GM21737 (cell line): ENCODE data around the gene SEC11A.
A peak's percentile ranks its signal among the peaks of the same experiment; 100 is the strongest.
"Not testable (repeated sequence)": the region's sequence is repeated elsewhere in the genome, so short reads cannot be mapped to it uniquely, and the experiment has no call there.

Experiments
- ATAC-seq: cut with Tn5 transposase; IDR thresholded peaks from one replicate; pipeline ENCODE4 v1.9.1; 2021; ENCODE audit warnings: mild to moderate bottlenecking, moderate library complexity; ENCODE audit not compliant: unreplicated experiment

Gene SEC11A

DNA sequence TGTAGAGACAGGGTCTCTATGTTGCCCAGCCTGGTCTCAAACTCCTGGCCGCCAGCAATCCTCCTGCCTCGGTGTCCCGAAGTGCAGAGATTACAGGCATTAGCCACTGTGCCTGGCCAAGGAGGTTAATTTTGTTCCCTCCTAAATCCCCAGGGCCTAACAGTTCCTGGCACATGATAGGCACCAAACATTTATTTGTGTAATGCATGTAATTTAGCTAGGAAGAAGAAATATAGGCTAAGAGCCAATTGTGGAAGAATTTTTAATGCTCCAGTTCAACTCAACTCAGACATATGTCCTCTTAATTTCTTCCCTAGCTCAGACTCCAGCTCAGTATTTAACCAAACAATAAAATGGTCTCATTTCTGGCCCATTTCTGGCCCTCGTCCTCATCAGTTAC, 24.8 kb upstream of the SEC11A start:
- no peak for ATAC-seq

DNA sequence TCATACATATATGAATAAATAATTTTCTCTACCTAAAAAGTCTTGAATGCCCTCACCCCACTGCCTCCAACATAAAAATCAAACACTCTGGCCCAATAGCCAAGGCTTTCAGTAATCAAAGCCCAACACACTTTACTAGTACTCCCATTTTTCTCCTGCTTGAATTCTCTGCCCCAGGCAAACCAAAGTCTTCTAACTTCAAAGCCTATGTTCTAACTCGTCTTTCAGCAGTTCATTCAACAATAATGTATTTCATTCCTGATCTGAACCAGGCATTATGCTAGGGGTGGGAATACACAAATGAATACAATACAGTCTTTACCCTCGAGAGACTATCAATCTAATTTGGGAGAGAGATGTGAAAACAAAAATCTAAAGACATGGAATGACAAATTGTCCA, 21.1 kb upstream of the SEC11A start:
- ATAC-seq: no peak

GRCh38 chr15:84736375-84736774, 20.4 kb upstream of the SEC11A start:
- peak; percentile 41 for ATAC-seq

DNA sequence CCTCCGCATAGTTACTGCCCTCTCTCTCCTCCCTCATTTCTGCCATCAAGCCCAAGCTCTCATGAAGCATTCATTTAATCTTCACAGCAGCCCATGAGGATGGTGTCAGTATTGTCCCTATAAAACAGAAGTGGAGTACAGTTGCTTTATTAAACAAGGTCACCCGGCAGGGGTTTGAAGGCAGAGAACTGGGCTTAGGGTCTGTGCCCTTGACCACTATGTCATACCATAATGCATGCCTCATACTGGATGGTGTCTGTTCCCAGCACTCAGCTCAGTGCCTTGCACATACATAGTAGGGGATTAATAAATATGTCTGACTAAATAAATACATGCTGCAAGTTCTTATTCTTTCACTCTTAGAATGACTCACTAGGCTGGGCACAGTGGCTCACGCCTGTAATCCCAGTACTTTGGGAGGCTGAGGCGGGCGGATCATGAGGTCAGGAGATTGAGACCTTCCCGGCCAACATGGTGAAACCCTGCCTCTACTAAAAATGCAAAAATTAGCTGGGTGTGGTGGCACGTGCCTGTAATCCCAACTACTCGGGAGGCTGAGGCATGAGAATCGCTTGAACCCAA, 19.6 kb upstream of the SEC11A start:
- peak; percentile 39 for ATAC-seq

- peak; percentile 72 for ATAC-seq
Measured at GRCh38 chr15:84734794-84735479, 19.0 kb upstream of the SEC11A start.

DNA sequence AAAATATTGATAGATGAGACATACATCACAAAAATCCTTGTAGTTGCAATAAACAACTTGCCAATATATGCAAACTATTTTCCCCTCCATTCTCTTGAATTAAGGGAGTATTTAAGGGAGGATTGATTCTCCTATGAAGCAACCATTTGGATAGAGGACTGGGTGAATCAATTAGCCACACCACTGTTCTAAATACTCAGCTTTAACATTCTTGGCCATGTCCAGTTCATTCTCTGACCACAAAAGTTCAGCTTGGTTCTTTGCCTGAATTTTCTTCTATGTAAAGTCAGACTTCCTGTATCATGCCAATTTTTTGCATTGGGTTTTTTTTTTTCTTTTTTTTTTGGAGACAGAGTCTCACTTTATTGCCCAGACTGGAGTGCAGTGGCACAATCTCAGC, 15.8 kb upstream of the SEC11A start:
- no peak for ATAC-seq

DNA sequence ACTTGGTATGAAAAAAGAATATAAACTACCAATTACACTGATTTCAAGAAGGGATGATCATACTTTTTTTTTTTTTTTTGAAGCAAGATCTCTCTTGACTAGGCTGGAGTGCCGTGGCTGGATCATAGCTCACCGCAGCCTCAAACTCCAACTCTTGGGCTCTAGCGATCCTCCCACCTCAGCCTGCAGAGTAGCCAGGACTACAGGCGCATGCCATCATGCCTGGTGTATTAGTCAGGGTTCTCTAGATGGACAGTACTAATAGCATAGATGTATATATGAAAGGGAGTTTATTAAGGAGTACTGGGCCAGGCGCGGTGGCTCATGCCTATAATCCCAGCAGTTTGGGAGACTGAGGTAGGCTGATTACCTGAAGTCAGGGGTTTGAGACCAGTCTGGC, 11.5 kb upstream of the SEC11A start:
- no peak for ATAC-seq

- peak; percentile 81 for ATAC-seq
Measured at GRCh38 chr15:84725001-84725491, 9.1 kb upstream of the SEC11A start.

DNA sequence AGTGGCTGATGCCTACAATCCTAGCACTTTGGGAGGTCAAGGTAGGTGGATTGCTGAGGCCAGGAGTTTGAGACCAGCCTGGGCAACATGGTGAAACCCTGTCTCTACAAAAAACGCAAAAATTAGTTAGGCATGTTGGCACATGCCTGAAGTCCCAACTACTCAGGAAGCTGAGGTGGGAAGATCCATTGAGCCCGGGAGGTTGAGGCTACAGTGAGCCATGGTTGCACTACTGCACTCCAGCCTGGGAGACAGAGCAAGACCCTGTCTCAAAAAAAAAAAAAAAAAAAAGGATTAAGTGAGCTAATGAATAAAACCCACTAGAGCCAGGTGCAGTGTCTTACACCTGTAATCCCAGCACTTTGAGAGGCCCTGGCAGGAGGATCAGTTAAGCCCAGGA, 6.7 kb upstream of the SEC11A start:
- ATAC-seq: no peak

GRCh38 chr15:84721371-84721770, 5.4 kb upstream of the SEC11A start:
- no peak for ATAC-seq

DNA sequence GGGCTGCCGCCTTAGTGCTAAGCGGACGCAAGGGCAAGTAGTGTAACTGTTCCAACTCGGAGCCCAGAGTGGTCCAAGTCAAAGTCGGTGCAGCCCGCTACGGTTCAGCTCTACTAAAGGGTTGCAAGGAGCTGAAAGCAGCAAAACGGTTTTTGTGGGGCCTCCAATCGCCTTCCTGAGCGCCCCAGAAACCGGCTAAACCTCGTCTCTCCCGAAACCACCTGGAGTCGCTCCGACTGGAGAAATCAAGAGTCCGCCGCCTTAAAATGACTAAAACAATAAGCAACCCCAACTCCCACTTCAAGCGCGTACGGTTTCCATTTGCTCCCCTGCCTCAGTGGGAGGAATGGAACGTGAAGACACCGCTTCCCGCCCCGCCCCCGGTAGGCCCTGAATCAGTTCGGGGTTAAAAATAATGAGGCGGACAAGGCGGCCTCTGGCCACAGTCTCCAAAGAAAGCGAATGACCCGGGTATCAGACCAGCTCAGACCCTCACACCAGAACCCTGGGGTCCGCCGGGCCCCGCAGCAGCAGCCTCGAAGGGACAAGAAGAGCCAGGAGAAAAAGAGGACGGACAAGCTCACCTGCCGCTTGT, 401 bp downstream of the SEC11A start:
- ATAC-seq: no peak

DNA sequence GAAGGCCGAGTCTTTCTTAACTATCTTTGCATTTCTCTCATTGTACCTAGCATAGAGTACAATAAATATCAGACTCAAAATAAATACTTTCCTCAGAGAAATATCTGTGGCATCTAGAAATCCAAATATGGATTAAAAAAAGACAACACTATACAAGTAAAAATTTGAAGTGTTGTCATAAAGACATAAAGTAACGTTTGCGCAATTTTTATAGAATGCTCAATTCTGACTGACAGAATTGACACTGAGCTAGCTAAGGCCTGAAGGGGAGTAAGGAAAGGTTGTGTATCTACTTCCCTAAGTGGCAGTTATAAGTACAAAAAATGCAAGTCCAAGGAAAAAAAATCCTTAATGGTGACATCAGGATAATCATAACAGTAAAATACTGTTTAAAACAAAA, 1.1 kb downstream of the SEC11A start:
- no peak for ATAC-seq

- ATAC-seq: no peak
Measured at GRCh38 chr15:84714372-84714771, 1.6 kb downstream of the SEC11A start.

DNA sequence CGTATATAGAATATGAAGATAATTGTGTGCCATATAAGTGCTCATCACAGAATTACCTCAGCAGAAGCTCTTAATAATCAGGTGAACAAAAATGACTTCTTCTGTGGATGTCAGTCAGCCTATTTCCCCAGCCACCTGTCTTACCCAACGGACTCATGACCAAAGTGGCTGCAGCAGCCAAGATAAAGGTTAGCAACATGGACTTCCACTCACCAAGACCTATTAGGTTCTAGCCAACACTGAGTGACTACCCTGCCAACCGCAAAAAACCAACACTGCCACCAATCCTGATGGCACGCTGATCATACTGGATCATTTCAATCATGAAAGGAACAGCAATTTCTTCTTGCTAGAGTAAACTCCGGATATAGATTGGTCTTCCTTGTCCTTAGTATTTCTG, 12.1 kb downstream of the SEC11A start:
- ATAC-seq: no peak

GRCh38 chr15:84702961-84703482, 12.9 kb downstream of the SEC11A start:
- no peak for ATAC-seq

DNA sequence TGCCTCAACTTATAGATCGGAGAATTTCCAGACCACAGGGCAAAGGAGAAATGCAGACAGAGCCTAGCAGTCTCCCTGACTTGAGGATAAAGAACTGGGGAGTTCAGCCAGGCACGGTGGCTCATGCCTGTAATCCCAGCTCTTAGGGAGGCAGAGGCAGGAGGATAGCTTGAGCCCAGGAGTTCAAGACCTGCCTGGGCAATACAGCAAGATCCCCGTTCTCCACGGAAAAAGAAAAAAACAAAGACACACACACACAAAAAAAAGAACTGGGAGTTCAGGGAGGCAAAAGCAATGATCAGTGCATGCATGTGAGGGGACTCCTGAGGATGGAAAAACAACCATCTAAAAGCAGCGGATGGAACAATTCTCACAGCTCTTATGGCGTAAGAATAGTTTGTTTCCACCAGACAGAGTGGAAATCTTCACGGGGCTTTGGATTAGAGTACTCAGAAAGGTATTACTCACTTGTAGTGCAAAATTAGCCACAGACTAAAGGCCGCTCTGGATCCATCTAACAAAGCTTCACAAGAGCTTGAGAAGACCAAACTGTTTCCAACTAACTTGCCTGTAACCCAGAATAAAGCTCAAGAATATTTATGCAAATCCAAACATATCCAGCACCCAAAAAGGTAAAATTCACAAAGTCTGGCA, 16.3 kb downstream of the SEC11A start:
- no peak for ATAC-seq

GRCh38 chr15:84697236-84697990, 18.5 kb downstream of the SEC11A start:
- no peak for ATAC-seq

GRCh38 chr15:84696757-84697156, 19.2 kb downstream of the SEC11A start:
- no peak for ATAC-seq

DNA sequence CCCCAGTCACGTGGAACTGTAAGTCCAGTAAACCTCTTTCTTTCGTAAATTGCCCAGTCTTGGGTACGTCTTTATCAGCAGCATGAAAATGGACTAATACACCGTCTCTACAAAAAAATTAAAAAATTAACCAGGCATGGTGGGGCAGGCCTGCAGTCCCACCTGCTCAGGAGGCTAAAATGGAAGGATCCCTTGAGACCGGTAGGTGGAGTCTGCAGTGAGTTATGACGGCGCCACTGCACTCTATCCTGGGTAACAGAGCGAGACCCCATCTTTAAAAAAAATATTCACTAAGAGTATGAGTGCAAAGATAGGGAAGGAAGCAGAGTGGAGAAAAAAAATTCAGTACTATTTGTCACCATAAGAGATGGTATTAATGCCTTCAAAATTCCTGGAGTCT, 25.6 kb downstream of the SEC11A start:
- ATAC-seq: no peak

GRCh38 chr15:84689858-84690257, 26.1 kb downstream of the SEC11A start:
- no peak for ATAC-seq

DNA sequence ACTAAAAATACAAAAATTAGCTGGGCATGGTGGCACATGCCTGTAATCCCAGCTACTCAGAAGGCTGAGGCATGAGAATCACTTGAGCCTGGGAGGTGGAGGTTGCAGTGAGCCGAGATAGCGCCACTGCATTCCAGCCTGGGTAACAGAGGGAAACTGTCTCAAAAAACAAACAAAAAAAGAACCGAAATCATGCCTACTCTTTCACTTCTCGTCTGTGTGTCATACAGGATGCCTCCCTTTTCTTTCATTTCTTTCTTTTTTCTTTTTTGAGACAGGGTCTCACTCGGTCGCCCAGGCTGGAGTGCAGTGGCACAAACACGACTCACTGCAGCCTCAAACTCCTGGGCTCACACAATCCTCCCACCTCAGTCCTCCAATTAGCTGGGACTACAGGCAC, 29.5 kb downstream of the SEC11A start:
- not testable (repeated sequence) for ATAC-seq
